WTC11 (cell line): ENCODE results near the gene MTA2. TPM values are rescaled to one million over a fixed set of nuclear protein-coding genes. Genes with fewer than 3 reads are reported as not detected.
A peak's percentile ranks its signal among the peaks of the same experiment; 100 is the strongest.

Source experiments
- ATF1 ChIP-seq: sonication (generic); formaldehyde crosslinking; IDR thresholded peaks from 2 replicates; pipeline ENCODE4 v1.8.1; 2023; ENCODE audit warnings: mild to moderate bottlenecking, moderate library complexity, missing genetic modification reagents
- FOXK1 ChIP-seq: sonication (generic); formaldehyde crosslinking; IDR thresholded peaks from 2 replicates; pipeline ENCODE4 v1.8.0; 2022; ENCODE audit warnings: mild to moderate bottlenecking, moderate library complexity, missing genetic modification reagents
- GABPB1 ChIP-seq: sonication (generic); formaldehyde crosslinking; IDR thresholded peaks from 2 replicates; pipeline ENCODE4 v1.8.1; 2023; ENCODE audit warnings: mild to moderate bottlenecking, missing genetic modification reagents
- GRHL2 ChIP-seq: fragments of 250-450 bp; sonication (Bioruptor Pico); IDR thresholded peaks from 2 replicates; pipeline ENCODE4 v1.8.0; 2022; ENCODE audit warnings: mild to moderate bottlenecking, moderate library complexity; ENCODE audit not compliant: insufficient replicate concordance, severe bottlenecking
- IRF2 ChIP-seq: sonication (generic); formaldehyde crosslinking; IDR thresholded peaks from 2 replicates; pipeline ENCODE4 v1.8.0; 2022; ENCODE audit warnings: low read depth, missing genetic modification reagents, borderline replicate concordance
- JUN ChIP-seq: sonication (generic); formaldehyde crosslinking; IDR thresholded peaks from 2 replicates; pipeline ENCODE4 v1.8.0; 2023; ENCODE audit warnings: mild to moderate bottlenecking, missing genetic modification reagents
- KAT7 ChIP-seq: sonication (generic); formaldehyde crosslinking; IDR thresholded peaks from 2 replicates; pipeline ENCODE4 v1.8.1; 2023; ENCODE audit warnings: missing genetic modification reagents, mild to moderate bottlenecking, borderline replicate concordance
- NFATC4 ChIP-seq: fragments of 250-450 bp; sonication (Bioruptor Pico); IDR thresholded peaks from 2 replicates; pipeline ENCODE4 v1.9.0; 2021; ENCODE audit warnings: mild to moderate bottlenecking
- NFE2L1 ChIP-seq: sonication (generic); formaldehyde crosslinking; IDR thresholded peaks from 2 replicates; pipeline ENCODE4 v1.8.1; 2023; ENCODE audit warnings: missing genetic modification reagents
- NR3C1 ChIP-seq: sonication (generic); formaldehyde crosslinking; conservative IDR thresholded peaks from 2 replicates; pipeline ENCODE4 v1.8.1; 2023; ENCODE audit warnings: low read depth, mild to moderate bottlenecking, missing genetic modification reagents
- OVOL2 ChIP-seq: fragments of 250-450 bp; sonication (Bioruptor Pico); IDR thresholded peaks from 2 replicates; pipeline ENCODE4 v1.9.0; 2021; ENCODE audit warnings: mild to moderate bottlenecking, borderline replicate concordance
- TCF7 ChIP-seq: sonication (generic); formaldehyde crosslinking; IDR thresholded peaks from 2 replicates; pipeline ENCODE4 v1.8.0; 2022; ENCODE audit warnings: mild to moderate bottlenecking, low read depth, missing genetic modification reagents, moderate library complexity
- ZNF138 ChIP-seq: sonication (generic); formaldehyde crosslinking; conservative IDR thresholded peaks from 2 replicates; pipeline ENCODE4 v1.8.1; 2022; ENCODE audit warnings: mild to moderate bottlenecking, moderate library complexity, missing genetic modification reagents
- ZNF219 ChIP-seq: sonication (generic); formaldehyde crosslinking; IDR thresholded peaks from 2 replicates; pipeline ENCODE4 v1.8.0; 2023; ENCODE audit warnings: missing genetic modification reagents, mild to moderate bottlenecking, borderline replicate concordance
- ZNF232 ChIP-seq: sonication (generic); formaldehyde crosslinking; IDR thresholded peaks from 2 replicates; pipeline ENCODE4 v1.8.0; 2022; ENCODE audit warnings: mild to moderate bottlenecking, missing genetic modification reagents
- ZNF263 ChIP-seq: sonication (generic); formaldehyde crosslinking; IDR thresholded peaks from 2 replicates; pipeline ENCODE4 v1.8.1; 2022; ENCODE audit warnings: low read depth, mild to moderate bottlenecking, moderate library complexity, missing genetic modification reagents
- ZNF423 ChIP-seq: fragments of 250-450 bp; sonication (Bioruptor Pico); IDR thresholded peaks from 2 replicates; pipeline ENCODE4 v2.1.2; 2022; ENCODE audit warnings: mild to moderate bottlenecking, moderate library complexity
- total RNA-seq: library from RNA; stranded (reverse); gene quantifications from 3 replicates; pipeline ENCODE4 v1.2.3, GENCODE V29; 2021
- TF ChIP-seq, protein P1 (sequence below): sonication (generic); formaldehyde crosslinking; IDR thresholded peaks from 2 replicates; pipeline ENCODE4 v1.8.0; 2023; ENCODE audit warnings: missing genetic modification reagents
- TF ChIP-seq, protein P2 (sequence below): sonication (generic); formaldehyde crosslinking; IDR thresholded peaks from 2 replicates; pipeline ENCODE4 v1.8.0; 2022; ENCODE audit warnings: mild to moderate bottlenecking, missing genetic modification reagents
- TF ChIP-seq, protein P3 (sequence below): fragments of 250-450 bp; sonication (Bioruptor Pico); conservative IDR thresholded peaks from 2 replicates; pipeline ENCODE4 v1.9.0; 2021; ENCODE audit warnings: mild to moderate bottlenecking
- TF ChIP-seq, protein P4 (sequence below): sonication (generic); formaldehyde crosslinking; IDR thresholded peaks from 2 replicates; pipeline ENCODE4 v1.8.0; 2022; ENCODE audit warnings: mild to moderate bottlenecking, missing genetic modification reagents
- TF ChIP-seq, protein P5 (sequence below): sonication (generic); formaldehyde crosslinking; IDR thresholded peaks from 2 replicates; pipeline ENCODE4 v1.8.0; 2022; ENCODE audit warnings: mild to moderate bottlenecking, missing genetic modification reagents
- TF ChIP-seq, protein P6 (sequence below): sonication (generic); formaldehyde crosslinking; IDR thresholded peaks from 2 replicates; pipeline ENCODE4 v1.8.1; 2023; ENCODE audit warnings: mild to moderate bottlenecking, missing genetic modification reagents, borderline replicate concordance
- TF ChIP-seq, protein P7 (sequence below): fragments of 200-600 bp; IDR thresholded peaks from 2 replicates; pipeline ENCODE4 v1.8.0; 2022; ENCODE audit warnings: antibody characterized with exemption

MTA2 gene
- total RNA-seq, 1 experiment from 2014 or later: 115 TPM

DNA sequence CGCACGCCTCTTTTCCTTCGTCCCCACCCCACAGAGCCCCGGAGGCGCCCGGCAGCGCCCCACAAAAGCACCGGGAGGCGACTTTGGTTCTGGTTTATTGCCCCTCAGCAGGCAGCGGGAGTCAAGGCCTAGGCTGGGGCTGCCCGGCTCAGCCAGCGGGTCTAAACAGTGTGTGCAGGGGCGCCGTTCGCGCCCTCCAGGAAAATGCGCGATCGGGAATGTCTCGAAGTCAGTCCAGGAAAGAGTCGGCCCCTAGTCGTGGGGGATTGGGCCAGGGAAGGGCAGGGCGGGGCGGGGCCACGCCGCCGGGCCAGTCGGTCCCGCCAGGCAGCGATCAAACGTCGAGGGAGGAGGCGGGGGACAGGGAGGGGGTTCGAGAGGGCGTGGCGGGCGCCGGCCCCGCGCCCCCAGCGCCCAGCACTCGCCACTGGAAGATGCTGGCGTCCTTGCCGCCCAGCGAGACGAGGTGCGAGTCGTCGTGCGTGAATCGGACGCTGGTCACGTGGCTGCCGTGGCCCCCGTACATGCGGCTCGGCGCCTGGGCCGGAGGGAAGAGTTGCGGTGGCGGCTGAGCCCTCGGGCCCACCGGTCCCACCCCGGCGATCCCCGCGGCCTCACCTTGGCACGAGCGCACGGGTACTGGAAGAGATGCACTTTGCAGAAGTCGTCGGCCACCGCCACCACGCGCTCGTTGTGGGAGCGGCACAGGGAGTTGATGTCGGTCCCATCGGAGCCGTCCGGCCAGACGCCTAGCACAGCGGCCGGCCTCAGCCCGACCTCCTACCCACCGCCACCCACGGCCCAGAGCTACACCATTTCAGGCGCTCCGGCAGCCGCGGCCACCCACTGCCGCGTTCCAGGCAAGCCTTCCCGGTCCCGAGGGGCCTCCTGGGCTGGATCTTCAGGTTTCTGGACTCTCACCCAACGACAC is 741 bp upstream of the MTA2 start (continued):
- TF ChIP-seq NR3C1: 0 out of 2 replicates have a peak, but pooled peaks have one; percentile 65
- TF ChIP-seq, protein P1, sequence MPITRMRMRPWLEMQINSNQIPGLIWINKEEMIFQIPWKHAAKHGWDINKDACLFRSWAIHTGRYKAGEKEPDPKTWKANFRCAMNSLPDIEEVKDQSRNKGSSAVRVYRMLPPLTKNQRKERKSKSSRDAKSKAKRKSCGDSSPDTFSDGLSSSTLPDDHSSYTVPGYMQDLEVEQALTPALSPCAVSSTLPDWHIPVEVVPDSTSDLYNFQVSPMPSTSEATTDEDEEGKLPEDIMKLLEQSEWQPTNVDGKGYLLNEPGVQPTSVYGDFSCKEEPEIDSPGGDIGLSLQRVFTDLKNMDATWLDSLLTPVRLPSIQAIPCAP: peak; percentile 69; the same call in 1 of the 2 replicates
- TF ChIP-seq, protein P2, sequence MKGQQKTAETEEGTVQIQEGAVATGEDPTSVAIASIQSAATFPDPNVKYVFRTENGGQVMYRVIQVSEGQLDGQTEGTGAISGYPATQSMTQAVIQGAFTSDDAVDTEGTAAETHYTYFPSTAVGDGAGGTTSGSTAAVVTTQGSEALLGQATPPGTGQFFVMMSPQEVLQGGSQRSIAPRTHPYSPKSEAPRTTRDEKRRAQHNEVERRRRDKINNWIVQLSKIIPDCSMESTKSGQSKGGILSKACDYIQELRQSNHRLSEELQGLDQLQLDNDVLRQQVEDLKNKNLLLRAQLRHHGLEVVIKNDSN (CRISPR knock-in tag): peak; percentile 93
- no peak for TF ChIP-seq OVOL2 (CRISPR knock-in tag)
- TF ChIP-seq, protein P3, sequence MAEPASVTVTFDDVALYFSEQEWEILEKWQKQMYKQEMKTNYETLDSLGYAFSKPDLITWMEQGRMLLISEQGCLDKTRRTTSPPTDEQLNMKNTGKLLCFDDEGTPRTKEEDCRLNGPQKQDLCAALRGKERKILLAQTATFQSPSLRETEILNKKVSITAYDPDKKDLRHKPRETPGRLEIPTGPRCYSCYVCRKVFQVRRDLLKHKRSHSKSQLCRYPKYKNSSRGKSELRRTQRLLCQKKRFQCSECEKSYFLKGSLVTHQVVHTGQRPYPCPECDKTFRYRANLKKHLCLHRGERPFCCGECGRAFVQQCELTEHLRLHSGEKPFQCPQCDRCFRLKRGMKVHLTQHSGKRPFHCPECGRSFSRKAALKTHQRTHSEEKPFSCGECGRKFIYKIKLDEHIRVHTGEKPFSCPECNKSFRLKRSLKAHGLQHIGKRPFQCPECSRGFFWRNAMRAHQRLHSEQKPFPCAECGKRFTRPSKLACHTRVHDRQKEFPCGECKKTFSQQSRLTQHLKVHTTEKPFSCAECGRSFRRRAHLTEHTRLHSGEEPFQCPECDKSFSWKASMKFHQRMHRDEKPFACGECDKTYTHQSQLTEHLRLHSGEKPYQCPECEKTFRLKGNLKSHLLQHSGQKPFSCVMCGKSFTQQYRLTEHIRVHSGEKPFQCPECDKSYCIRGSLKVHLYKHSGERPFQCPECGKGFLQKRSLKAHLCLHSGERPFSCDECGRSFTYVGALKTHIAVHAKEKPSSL (CRISPR knock-in tag): no peak
- no peak for TF ChIP-seq GABPB1 (CRISPR knock-in tag)
- TF ChIP-seq, protein P4, sequence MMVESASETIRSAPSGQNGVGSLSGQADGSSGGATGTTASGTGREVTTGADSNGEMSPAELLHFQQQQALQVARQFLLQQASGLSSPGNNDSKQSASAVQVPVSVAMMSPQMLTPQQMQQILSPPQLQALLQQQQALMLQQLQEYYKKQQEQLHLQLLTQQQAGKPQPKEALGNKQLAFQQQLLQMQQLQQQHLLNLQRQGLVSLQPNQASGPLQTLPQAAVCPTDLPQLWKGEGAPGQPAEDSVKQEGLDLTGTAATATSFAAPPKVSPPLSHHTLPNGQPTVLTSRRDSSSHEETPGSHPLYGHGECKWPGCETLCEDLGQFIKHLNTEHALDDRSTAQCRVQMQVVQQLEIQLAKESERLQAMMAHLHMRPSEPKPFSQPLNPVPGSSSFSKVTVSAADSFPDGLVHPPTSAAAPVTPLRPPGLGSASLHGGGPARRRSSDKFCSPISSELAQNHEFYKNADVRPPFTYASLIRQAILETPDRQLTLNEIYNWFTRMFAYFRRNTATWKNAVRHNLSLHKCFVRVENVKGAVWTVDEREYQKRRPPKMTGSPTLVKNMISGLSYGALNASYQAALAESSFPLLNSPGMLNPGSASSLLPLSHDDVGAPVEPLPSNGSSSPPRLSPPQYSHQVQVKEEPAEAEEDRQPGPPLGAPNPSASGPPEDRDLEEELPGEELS (CRISPR knock-in tag): peak; percentile 36; the same call in 1 of the 2 replicates
- TF ChIP-seq, protein P5, sequence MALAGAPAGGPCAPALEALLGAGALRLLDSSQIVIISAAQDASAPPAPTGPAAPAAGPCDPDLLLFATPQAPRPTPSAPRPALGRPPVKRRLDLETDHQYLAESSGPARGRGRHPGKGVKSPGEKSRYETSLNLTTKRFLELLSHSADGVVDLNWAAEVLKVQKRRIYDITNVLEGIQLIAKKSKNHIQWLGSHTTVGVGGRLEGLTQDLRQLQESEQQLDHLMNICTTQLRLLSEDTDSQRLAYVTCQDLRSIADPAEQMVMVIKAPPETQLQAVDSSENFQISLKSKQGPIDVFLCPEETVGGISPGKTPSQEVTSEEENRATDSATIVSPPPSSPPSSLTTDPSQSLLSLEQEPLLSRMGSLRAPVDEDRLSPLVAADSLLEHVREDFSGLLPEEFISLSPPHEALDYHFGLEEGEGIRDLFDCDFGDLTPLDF (CRISPR knock-in tag): peak; percentile 76; the same call in 1 of the 2 replicates
- peak; percentile 78; the same call in 1 of the 2 replicates for TF ChIP-seq ZNF232 (CRISPR knock-in tag)
- TF ChIP-seq ZNF423 (CRISPR knock-in tag): no peak
- 0 out of 2 replicates have a peak, but pooled peaks have one; percentile 1 for TF ChIP-seq ZNF263 (CRISPR knock-in tag)
- TF ChIP-seq NFE2L1 (CRISPR knock-in tag): peak; percentile 52; the same call in 1 of the 2 replicates
- 0 out of 2 replicates have a peak, but pooled peaks have one; percentile 54 for TF ChIP-seq FOXK1
- TF ChIP-seq TCF7: 0 out of 2 replicates have a peak, but pooled peaks have one; percentile 37
- TF ChIP-seq, protein P6, sequence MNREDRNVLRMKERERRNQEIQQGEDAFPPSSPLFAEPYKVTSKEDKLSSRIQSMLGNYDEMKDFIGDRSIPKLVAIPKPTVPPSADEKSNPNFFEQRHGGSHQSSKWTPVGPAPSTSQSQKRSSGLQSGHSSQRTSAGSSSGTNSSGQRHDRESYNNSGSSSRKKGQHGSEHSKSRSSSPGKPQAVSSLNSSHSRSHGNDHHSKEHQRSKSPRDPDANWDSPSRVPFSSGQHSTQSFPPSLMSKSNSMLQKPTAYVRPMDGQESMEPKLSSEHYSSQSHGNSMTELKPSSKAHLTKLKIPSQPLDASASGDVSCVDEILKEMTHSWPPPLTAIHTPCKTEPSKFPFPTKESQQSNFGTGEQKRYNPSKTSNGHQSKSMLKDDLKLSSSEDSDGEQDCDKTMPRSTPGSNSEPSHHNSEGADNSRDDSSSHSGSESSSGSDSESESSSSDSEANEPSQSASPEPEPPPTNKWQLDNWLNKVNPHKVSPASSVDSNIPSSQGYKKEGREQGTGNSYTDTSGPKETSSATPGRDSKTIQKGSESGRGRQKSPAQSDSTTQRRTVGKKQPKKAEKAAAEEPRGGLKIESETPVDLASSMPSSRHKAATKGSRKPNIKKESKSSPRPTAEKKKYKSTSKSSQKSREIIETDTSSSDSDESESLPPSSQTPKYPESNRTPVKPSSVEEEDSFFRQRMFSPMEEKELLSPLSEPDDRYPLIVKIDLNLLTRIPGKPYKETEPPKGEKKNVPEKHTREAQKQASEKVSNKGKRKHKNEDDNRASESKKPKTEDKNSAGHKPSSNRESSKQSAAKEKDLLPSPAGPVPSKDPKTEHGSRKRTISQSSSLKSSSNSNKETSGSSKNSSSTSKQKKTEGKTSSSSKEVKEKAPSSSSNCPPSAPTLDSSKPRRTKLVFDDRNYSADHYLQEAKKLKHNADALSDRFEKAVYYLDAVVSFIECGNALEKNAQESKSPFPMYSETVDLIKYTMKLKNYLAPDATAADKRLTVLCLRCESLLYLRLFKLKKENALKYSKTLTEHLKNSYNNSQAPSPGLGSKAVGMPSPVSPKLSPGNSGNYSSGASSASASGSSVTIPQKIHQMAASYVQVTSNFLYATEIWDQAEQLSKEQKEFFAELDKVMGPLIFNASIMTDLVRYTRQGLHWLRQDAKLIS (CRISPR knock-in tag): no peak
- TF ChIP-seq JUN (CRISPR knock-in tag): peak; percentile 76; the same call in 1 of the 2 replicates
- TF ChIP-seq ZNF219 (CRISPR knock-in tag): 0 out of 2 replicates have a peak, but pooled peaks have one; percentile 79
- TF ChIP-seq ZNF138: no peak
- no peak for TF ChIP-seq KAT7 (CRISPR knock-in tag)
- no peak for TF ChIP-seq IRF2
- no peak for TF ChIP-seq GRHL2 (CRISPR knock-in tag)
- TF ChIP-seq NFATC4 (CRISPR knock-in tag): no peak
- TF ChIP-seq, protein P7, sequence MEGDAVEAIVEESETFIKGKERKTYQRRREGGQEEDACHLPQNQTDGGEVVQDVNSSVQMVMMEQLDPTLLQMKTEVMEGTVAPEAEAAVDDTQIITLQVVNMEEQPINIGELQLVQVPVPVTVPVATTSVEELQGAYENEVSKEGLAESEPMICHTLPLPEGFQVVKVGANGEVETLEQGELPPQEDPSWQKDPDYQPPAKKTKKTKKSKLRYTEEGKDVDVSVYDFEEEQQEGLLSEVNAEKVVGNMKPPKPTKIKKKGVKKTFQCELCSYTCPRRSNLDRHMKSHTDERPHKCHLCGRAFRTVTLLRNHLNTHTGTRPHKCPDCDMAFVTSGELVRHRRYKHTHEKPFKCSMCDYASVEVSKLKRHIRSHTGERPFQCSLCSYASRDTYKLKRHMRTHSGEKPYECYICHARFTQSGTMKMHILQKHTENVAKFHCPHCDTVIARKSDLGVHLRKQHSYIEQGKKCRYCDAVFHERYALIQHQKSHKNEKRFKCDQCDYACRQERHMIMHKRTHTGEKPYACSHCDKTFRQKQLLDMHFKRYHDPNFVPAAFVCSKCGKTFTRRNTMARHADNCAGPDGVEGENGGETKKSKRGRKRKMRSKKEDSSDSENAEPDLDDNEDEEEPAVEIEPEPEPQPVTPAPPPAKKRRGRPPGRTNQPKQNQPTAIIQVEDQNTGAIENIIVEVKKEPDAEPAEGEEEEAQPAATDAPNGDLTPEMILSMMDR: no peak
- TF ChIP-seq ATF1 (CRISPR knock-in tag): peak; percentile 21; the same call in 1 of the 2 replicates
